LHCN-M2 (cell line): ENCODE results near the gene KCNS1. TPM values are rescaled to one million over a fixed set of nuclear protein-coding genes. Genes with fewer than 3 reads are reported as not detected.
A peak's percentile ranks its signal among the peaks of the same experiment; 100 is the strongest.

ENCODE experiments used
- DNase-seq: peaks from one replicate; pipeline ENCODE4 v3.0.0-alpha.2; 2012; ENCODE audit warnings: low read depth
- total RNA-seq: library from RNA; depleted of rRNA; stranded (reverse); fragments of >200 nt; gene quantifications from 2 replicates; pipeline ENCODE4 v1.2.3, GENCODE V29; 2014

Gene KCNS1
- total RNA-seq, 1 experiment from 2014 or later: not detected

DNA sequence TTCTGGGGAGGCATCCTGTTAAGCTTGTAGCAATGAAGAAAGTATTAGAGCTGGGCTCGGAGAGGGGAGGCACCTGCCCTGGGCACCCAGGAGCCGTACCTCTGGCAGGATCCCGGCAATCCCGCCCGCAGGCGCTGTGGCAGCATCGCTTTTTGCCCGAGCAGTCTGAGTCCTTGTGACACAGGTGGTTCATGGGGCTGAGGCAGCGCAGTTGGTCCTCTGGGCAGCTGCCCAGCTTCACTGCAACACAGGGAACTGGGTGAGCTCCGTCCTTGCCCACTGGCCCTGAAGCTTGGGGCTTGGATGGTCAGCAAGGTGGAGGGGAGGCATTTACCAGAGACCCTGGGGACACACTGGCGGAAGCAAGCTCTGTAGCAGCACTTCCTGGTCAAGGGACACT lies 9.4 kb upstream of the KCNS1 start:
- DNase-seq: no peak

DNA sequence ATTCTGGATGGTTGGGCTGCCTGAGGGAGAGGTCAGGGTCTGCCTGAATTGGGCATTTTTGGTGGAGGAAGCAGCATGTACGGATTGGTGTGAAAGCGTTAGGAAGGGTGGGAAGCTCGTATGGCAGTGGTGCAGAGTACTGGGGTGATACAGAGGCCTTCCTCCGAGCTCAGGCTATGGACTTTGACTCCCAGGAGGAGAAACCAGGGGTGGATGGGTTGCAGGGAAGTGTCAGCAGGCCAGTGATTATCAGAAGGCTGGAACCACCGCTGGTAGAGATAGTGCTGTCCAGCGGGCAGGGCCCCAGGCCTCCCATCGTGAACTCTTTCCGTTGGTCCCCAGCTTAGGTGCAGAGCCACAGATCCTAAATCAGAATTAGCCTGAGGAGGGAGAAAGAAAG lies 8.7 kb upstream of the KCNS1 start:
- DNase-seq: no peak

GRCh38 chr20:45105317-45105716 lies 4.4 kb upstream of the KCNS1 start:
- DNase-seq: peak; percentile 55

GRCh38 chr20:45104786-45105185 lies 3.9 kb upstream of the KCNS1 start:
- peak; percentile 99 for DNase-seq

- no peak for DNase-seq
Measured at GRCh38 chr20:45103072-45103471, 2.1 kb upstream of the KCNS1 start.

GRCh38 chr20:45101333-45101850 lies 465 bp upstream of the KCNS1 start:
- DNase-seq: no peak

DNA sequence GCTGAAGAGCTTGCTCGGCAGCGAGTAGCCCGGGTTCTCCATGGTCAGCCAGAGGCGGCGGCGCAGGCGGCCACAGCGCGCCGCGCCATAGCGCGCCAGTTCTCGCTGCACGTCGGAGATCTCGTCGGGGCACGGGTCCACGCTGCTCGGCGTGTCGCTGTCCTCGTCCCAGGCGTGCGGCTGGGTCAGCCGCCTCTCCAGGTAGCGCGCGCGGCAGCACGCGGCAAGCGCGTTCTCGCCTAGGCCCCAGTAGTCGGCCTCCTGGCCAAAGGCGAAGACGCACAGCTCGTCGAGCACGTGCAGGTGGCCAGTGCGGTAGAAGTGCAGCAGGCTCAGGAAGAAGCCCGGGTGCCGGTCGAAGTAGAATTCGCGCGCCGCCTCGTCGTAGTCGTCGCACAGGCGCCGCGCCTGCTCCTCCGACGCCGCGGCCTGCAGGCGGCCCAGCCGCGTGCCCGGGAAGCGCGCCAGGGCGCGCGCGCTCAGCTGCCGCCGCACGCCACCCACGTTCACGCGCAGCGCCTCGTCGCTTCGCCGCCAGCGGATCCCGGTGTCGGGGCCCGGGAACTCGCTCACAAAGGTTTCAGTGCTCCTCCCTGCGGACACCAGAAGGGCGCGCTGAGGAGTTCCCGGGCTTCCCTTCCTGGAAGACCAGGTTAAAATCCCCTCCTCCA lies 2.7 kb downstream of the KCNS1 start:
- no peak for DNase-seq

GRCh38 chr20:45097485-45098102 lies 3.3 kb downstream of the KCNS1 start:
- DNase-seq: no peak

DNA sequence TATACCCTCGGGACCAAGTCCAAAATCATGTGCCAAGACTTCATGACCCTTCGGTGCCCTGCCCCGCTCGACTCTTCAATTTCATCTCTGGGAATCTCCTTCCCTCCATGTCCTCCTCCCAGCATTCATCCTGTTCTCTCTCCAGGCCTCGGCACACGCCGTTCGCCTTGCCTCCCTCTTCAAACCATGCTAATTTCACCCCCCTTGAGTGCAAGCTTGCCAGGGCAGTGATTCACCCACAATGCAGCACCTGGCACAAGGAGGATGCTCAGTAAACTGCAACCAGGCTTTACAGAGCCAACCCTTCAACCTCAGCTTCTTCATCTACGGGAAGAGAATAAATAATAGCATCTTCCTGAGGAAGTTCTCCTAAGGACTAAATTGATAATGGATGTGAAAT lies 4.1 kb downstream of the KCNS1 start:
- no peak for DNase-seq

DNA sequence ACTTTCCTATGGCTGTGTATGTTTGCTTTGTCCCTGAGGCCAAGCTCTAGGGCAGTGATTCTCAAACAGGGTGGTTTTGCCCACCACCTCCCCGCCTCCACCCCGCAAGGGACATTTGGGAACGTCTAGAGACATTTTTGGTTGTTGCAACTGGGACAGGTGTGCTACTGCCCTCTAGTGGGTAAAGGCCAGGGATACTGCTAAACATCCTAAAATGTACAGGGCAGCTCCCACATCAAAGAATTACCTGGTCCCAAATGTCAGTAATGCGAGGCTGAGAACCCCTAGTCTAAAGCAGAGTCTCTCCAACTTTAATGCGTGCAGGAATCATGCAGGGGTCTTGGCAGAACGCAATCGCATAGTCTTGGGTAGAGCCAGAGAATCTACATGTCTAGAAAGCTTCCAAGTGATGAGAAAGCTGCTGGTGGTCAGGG lies 5.1 kb downstream of the KCNS1 start:
- DNase-seq: peak; percentile 61

- DNase-seq: no peak
Measured at GRCh38 chr20:45094864-45095574, 5.9 kb downstream of the KCNS1 start.

DNA sequence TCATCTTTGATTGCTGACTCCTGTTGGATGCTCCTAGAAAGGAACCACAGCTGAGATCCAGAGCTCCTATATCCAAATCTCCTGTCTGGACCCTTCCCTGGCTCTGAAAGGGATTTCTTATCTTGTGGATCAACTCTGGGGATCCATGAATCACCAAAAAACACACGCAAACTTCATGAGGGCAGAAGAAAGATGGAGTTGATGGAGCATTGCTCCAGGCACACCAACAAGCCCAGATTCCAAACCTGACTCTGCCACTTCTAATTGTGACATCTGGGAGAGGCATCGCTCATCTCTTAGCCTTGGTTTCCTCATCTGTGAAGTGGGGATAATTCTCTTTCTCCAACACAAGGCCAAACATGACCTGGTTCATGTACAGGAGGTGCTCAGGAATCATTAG lies 6.7 kb downstream of the KCNS1 start:
- DNase-seq: no peak

DNA sequence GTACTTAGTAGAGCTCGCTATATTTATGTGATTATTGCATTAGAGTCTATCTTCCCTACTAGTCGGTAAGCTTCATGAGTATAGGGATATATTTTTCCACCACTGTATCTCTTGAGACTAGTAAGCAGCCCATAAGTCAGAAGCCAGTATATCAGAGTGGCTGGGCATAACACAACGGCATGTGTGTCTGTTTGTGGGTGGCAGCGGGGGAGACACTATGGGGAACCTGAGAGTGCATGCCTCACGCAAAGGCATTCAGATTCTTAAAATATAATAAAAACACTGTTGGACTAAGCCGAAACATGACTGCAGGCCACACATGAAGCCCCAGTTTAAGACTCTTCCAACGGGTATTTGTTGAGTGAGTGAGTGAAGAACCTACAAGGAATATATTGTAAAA lies 8.0 kb downstream of the KCNS1 start:
- DNase-seq: no peak

GRCh38 chr20:45091366-45091765 lies 9.6 kb downstream of the KCNS1 start:
- DNase-seq: no peak

DNA sequence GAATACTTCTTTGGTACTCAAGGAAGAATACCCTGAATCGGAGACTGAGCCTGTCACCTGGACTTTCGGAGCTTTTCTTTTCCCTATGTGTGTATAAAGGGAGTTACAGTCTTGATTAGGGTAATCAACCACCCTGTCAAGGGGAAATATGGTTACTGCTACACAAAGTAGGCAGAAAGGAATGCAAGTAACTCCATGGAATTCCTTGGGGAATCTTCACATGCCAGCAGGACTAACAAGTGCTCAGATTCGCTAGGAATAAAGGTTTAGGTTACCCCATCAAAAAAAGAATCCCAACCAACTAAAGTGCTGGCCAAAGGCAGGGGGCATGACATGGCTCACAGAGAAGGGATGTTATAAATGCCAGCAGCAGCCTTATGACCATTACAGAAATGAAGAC lies 10.4 kb downstream of the KCNS1 start:
- peak; percentile 41 for DNase-seq

- DNase-seq: peak; percentile 74
Measured at GRCh38 chr20:45088247-45088646, 12.7 kb downstream of the KCNS1 start.

- no peak for DNase-seq
Measured at GRCh38 chr20:45087814-45088213, 13.1 kb downstream of the KCNS1 start.

DNA sequence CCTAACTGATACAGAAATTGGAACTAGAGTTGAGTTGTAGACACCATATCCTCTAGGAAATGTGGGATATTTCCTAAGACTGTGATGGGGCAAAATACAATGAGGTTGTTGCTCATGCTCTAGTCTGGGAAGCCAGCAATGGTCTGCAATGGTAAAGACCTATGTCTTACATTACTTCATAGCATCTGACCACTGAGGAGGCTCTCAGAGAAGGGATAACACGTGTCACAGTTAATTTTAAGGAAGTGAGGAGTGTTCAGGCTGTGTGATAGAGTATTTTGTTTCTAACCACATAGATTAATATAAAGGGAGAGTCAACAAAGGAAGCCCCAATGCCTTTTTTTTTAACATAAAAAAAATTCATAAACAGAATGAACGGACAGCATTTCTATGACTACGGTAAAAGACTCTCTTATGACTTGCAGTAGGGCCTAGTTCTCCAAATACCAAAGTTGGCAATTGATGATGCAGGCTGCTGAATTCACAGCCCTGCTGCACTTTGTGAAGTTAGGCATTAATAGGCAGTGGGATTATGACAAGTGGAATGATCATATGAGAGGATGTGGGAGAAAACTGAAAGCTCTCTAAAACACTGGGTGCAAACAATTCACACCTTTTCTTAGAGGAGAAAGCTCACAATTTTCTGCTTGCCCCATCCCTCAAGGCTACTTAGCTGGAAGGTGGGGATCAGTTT lies 13.7 kb downstream of the KCNS1 start:
- no peak for DNase-seq

GRCh38 chr20:45085867-45086266 lies 15.1 kb downstream of the KCNS1 start:
- DNase-seq: no peak

DNA sequence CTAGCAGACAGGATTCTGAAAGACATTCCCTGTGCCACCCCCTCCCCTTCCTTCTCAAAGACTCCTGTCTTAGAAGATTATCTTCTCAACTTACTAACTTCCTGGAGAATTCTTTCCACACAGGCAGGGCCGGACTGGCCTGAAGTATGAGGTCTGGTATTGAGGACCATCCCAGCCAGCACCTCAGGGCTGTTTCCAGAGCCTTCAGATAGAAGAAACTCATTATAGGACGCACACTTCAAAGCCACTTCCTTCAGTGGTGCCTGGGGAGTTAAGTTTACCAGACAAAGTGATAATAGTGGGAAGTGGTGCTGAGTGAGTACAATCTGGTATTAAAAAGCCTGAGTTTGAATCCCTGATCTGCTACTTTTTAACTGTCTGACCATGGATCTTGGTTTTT lies 15.6 kb downstream of the KCNS1 start:
- no peak for DNase-seq

- DNase-seq: no peak
Measured at GRCh38 chr20:45083127-45083526, 17.8 kb downstream of the KCNS1 start.

DNA sequence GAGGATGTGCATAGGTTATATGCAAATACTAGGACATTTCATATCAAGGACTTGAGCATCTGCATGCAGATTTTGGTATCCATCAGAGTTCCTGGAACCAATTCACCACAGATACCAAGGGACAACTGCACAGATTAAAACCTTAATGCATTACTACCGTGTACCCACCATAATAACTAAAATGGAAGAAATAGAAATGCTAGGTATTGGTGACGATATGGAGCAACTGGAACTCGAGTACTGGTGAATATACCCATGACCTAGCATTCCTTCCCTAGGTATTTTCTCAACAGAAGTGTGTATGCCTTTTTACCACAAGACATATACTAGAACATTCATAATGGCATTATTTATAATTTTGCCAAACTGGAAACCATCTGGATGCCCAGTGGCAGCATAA lies 18.5 kb downstream of the KCNS1 start:
- no peak for DNase-seq
